Natural killer cell (primary cell): ENCODE data around the gene LEPR. TPM values are rescaled to one million over a fixed set of nuclear protein-coding genes. Genes with fewer than 3 reads are reported as not detected.

Experiments used
- ATAC-seq, 3 donors: fragments of 150-1000 bp in 2 of 3; fragments of 200-7000 bp in 1 of 3; cut with Tn5 transposase; 1 replicate in 1 of 3; 2 replicates in 2 of 3; pipeline ENCODE4 v1.10.0; 2021; ENCODE audit warnings: mild to moderate bottlenecking in 2 of 3, moderate library complexity in 2 of 3
- DNase-seq, 2 donors: peaks; one replicate each; pipeline versions ENCODE4 v3.0.0 to v3.0.0-alpha.2; 2013 to 2021; ENCODE audit warnings: mixed read lengths in 1 of 2
- H3K27ac ChIP-seq: one replicate; pipeline ENCODE4 v1.5.1; 2013; ENCODE audit warnings: mild to moderate bottlenecking, low read length
- H3K27me3 ChIP-seq: one replicate; pipeline ENCODE4 v1.6.1; 2013; ENCODE audit warnings: low read length; ENCODE audit not compliant: control insufficient read depth, insufficient read depth
- H3K36me3 ChIP-seq: one replicate; pipeline ENCODE4 v1.6.1; 2013; ENCODE audit warnings: low read length; ENCODE audit not compliant: control insufficient read depth, insufficient read depth
- H3K4me1 ChIP-seq: one replicate; pipeline ENCODE4 v1.6.1; 2013; ENCODE audit warnings: low read length; ENCODE audit not compliant: control insufficient read depth, insufficient read depth
- H3K4me3 ChIP-seq: one replicate; pipeline ENCODE4 v1.5.1; 2013; ENCODE audit warnings: low read length
- H3K9me3 ChIP-seq: one replicate; pipeline ENCODE4 v1.6.1; 2013; ENCODE audit warnings: low read length; ENCODE audit not compliant: control insufficient read depth, insufficient read depth
- H3K27ac Mint-ChIP-seq, 2 donors: one replicate each; pipeline ENCODE4 v1.8.0; 2022; ENCODE audit warnings: mild to moderate bottlenecking in 2 of 2, mixed read lengths in 2 of 2, moderate library complexity in 1 of 2
- H3K27me3 Mint-ChIP-seq, 2 donors: one replicate each; pipeline ENCODE4 v1.8.0; 2022; ENCODE audit warnings: low read depth in 2 of 2, mixed read lengths in 2 of 2
- H3K36me3 Mint-ChIP-seq: one replicate; pipeline ENCODE4 v1.8.0; 2022; ENCODE audit warnings: mixed read lengths
- H3K4me1 Mint-ChIP-seq, 2 donors: one replicate each; pipeline ENCODE4 v1.8.0; 2022; ENCODE audit warnings: mixed read lengths in 2 of 2
- H3K4me3 Mint-ChIP-seq: one replicate; pipeline ENCODE4 v1.8.0; 2022; ENCODE audit warnings: mild to moderate bottlenecking, moderate library complexity, mixed read lengths
- H3K9me3 Mint-ChIP-seq, 2 donors: one replicate each; pipeline ENCODE4 v1.8.0; 2022; ENCODE audit warnings: mixed read lengths in 2 of 2
- CTCF ChIP-seq: fragments of 200-600 bp; IDR thresholded peaks from one replicate; pipeline ENCODE4 v1.8.0; 2022; ENCODE audit warnings: antibody characterized with exemption
- whole genome bisulfite sequencing: methylation state at CpG from one replicate; pipeline ENCODE4 v1.1.7; 2013; ENCODE audit warnings: missing lambda C conversion rate; ENCODE audit not compliant: insufficient coverage; 5-methylcytosine and 5-hydroxymethylcytosine counted together
- intact Hi-C: fragments of 100-400 bp; cut with micrococcal nuclease; formaldehyde crosslinking; loops from one replicate; pipeline ENCODE4 v1.14.2; 2022
- total RNA-seq, 4 donors: library from RNA; stranded (reverse); fragments of 120-200 nt in 1 of 4; gene quantifications; one replicate each; pipeline versions ENCODE4 v1.2.3 to v1.2.4, GENCODE V29; 2013 to 2022

LEPR gene
- total RNA-seq, 3 donors from 2014 or later (not counting 1 experiment from before 2014, with no cell fraction given), result 2.0 to 3.6 (median 2.1) TPM

GRCh38 chr1:65421351-65422025 lies 1.0 kb downstream of the LEPR start:
- peaks cover 14% of the 10 kb centered on the region for H3K36me3 ChIP-seq
- no peak overlapping the region for H3K27ac ChIP-seq
- H3K9me3 Mint-ChIP-seq, result no peaks in the 10 kb centered on the region
- no peaks in the 10 kb centered on the region for H3K9me3 ChIP-seq
- H3K4me1 ChIP-seq, result peaks cover 13% of the 10 kb centered on the region
- WGBS, result 14% methylated on average over 6 of the region's 13 CpGs
- no peak for ATAC-seq
- peak overlapping the region; percentile 92 for H3K4me3 ChIP-seq
- H3K4me3 Mint-ChIP-seq, result no peak overlapping the region
- no peak for TF ChIP-seq CTCF
- H3K27me3 Mint-ChIP-seq, result peaks cover 8 to 18% of the 10 kb centered on the region in 2 donors
- no peak overlapping the region for H3K27ac Mint-ChIP-seq
- H3K27me3 ChIP-seq, result no peaks in the 10 kb centered on the region
- peaks cover 12 to 22% of the 10 kb centered on the region in 2 donors for H3K4me1 Mint-ChIP-seq
- DNase-seq, result peak in 1 of 2 donors; percentile 9
- intact Hi-C loops, result loop anchor here (2.0 kb wide), 1 partner anchor 353 kb away; no protein-coding TSS in a partner anchor
- peaks cover 5% of the 10 kb centered on the region for H3K36me3 Mint-ChIP-seq

GRCh38 chr1:65422241-65423203 lies 2.1 kb downstream of the LEPR start:
- H3K27me3 Mint-ChIP-seq, result peaks cover 4 to 8% of the 10 kb centered on the region in 2 donors
- peaks cover 12 to 22% of the 10 kb centered on the region in 2 donors for H3K4me1 Mint-ChIP-seq
- ATAC-seq, result no peak
- Histone ChIP-seq H3K4me3 (no peak overlapping the region), H3K36me3 (peaks cover 18% of the 10 kb centered on the region), H3K4me1 (peaks cover 13% of the 10 kb centered on the region), H3K9me3 (no peaks in the 10 kb centered on the region), H3K27ac (no peak overlapping the region), H3K27me3 (no peaks in the 10 kb centered on the region)
- no peak overlapping the region for H3K4me3 Mint-ChIP-seq
- DNase-seq, result no peak
- no peak overlapping the region for H3K27ac Mint-ChIP-seq
- H3K36me3 Mint-ChIP-seq, result peaks cover 5% of the 10 kb centered on the region
- intact Hi-C loops, result no loop called here
- H3K9me3 Mint-ChIP-seq, result no peaks in the 10 kb centered on the region
- TF ChIP-seq CTCF, result no peak
- WGBS, result 91% methylated on average over 11 of the region's 12 CpGs

GRCh38 chr1:65423884-65424572 lies 3.6 kb downstream of the LEPR start:
- DNase-seq (no peak), ATAC-seq (no peak)
- no peaks in the 10 kb centered on the region for H3K9me3 ChIP-seq
- peaks cover 13% of the 10 kb centered on the region for H3K4me1 ChIP-seq
- Mint-ChIP-seq H3K27ac (no peak overlapping the region), H3K27me3 (no peaks in the 10 kb centered on the region), H3K36me3 (peaks cover 5% of the 10 kb centered on the region), H3K4me1 (peaks cover 12 to 22% of the 10 kb centered on the region in 2 donors), H3K9me3 (no peaks in the 10 kb centered on the region), H3K4me3 (no peak overlapping the region)
- TF ChIP-seq CTCF, result no peak
- intact Hi-C loops, result no loop called here
- 78% methylated on average over 2 of the region's 2 CpGs for whole genome bisulfite sequencing
- H3K4me3 ChIP-seq, result no peak overlapping the region
- H3K36me3 ChIP-seq, result peaks cover 24% of the 10 kb centered on the region
- no peaks in the 10 kb centered on the region for H3K27me3 ChIP-seq
- no peak overlapping the region for H3K27ac ChIP-seq
